GM12801 (cell line): ENCODE data around the gene SLC3A2.

Experiments
- CTCF ChIP-seq: IDR thresholded peaks from one replicate; pipeline ENCODE4 v1.5.1; 2011; ENCODE audit warnings: control low read depth; ENCODE audit not compliant: insufficient read length; ENCODE audit errors: extremely low read depth

The SLC3A2 gene

GRCh38 chr11:62856333-62856895 lies 24.3 kb upstream of the SLC3A2 start:
- TF ChIP-seq CTCF = no peak

GRCh38 chr11:62857541-62857982 lies 23.1 kb upstream of the SLC3A2 start:
- TF ChIP-seq CTCF = no peak

- no peak for TF ChIP-seq CTCF
Measured at GRCh38 chr11:62858201-62858600, 22.5 kb upstream of the SLC3A2 start.

GRCh38 chr11:62860835-62861563 lies 19.7 kb upstream of the SLC3A2 start:
- no peak for TF ChIP-seq CTCF

- no peak for TF ChIP-seq CTCF
Measured at GRCh38 chr11:62863687-62864335, 16.9 kb upstream of the SLC3A2 start.

GRCh38 chr11:62865635-62866034 lies 15.1 kb upstream of the SLC3A2 start:
- no peak for TF ChIP-seq CTCF

- no peak for TF ChIP-seq CTCF
Measured at GRCh38 chr11:62874851-62875250, 5.8 kb upstream of the SLC3A2 start.
